HG02571 (cell line): ENCODE data around the gene OAT.
A peak's percentile ranks its signal among the peaks of the same experiment; 100 is the strongest.

Source experiments
- ATAC-seq: cut with Tn5 transposase; IDR thresholded peaks from one replicate; pipeline ENCODE4 v1.9.1; 2021; ENCODE audit warnings: mild to moderate bottlenecking, moderate library complexity; ENCODE audit not compliant: unreplicated experiment

Gene OAT

DNA sequence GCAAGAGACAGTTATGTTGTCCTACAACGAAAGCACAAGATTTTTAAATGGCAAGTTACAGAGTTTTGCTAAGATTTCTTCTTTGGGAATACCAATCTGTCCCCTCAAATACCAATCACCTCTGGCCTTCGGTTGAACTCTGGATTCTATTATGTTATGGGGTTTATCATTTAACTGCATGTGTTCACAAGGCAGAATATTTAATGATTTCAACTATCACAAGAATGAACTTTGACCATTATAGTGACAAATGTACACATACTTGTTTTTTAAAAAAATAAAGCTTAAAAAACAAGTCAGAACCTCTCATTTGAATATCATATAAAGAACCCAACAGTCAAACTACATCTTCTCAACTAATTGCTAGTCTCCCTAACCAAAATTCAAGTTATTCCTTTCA lies 11.3 kb downstream of the OAT start:
- ATAC-seq, result no peak

DNA sequence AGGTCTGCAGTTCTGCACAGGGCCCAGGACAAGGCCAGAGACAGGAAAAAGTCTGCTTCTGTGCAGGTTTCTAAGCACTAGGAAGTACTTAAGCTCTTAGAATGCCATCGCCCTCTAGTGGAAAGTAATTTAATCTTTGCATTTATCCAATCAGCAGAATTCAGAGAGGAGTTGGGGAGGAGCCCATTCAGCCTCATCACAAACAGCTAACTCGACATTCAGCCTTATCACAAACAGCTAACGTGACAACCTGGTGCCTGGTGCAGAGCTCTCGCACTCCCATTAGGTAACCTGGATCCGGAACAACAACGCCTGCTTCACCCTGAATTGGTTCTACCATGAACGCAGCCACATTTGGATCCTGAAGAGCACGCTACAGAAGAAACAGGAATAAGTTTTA lies 15.2 kb downstream of the OAT start:
- ATAC-seq, result no peak

- ATAC-seq, result no peak
Measured at GRCh38 chr10:124402273-124402672, 16.4 kb downstream of the OAT start.

GRCh38 chr10:124401633-124402032 lies 17.1 kb downstream of the OAT start:
- no peak for ATAC-seq

GRCh38 chr10:124394583-124394982 lies 24.1 kb downstream of the OAT start:
- ATAC-seq, result no peak

DNA sequence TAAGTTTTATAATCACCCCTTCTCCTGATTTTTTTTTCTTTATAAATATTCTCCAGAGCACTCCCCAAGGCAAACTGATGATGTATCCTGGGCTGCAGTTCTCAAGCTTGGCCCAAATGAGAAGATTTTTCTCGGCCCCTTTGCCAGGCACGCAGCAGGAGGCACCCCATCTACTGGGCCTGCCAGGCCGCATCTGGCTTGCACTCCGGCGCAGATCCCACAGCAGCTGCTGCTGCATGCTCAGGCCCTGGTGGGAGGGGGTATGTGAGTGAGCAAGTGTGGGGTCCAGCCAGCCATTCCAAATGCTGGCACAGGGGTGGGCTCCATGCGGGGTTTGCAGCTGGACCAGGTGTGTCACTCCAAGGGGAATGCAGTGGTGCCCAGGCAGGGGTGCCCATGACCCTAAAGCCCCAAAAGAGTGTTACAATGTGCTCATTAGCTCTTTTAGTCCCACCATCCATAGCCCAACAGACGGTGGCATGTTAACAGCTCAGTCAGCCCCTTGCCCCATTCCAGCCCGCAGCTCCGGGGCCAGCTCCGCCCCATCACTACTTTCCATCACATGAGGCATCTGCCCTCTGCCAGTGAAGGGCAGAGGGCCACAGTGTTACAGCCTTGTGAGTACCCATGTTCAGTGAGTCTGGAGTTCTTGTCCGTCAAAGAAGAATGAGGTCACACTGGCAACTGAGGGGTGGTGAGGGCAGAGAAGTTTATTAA lies 25.9 kb downstream of the OAT start:
- ATAC-seq, result no peak

DNA sequence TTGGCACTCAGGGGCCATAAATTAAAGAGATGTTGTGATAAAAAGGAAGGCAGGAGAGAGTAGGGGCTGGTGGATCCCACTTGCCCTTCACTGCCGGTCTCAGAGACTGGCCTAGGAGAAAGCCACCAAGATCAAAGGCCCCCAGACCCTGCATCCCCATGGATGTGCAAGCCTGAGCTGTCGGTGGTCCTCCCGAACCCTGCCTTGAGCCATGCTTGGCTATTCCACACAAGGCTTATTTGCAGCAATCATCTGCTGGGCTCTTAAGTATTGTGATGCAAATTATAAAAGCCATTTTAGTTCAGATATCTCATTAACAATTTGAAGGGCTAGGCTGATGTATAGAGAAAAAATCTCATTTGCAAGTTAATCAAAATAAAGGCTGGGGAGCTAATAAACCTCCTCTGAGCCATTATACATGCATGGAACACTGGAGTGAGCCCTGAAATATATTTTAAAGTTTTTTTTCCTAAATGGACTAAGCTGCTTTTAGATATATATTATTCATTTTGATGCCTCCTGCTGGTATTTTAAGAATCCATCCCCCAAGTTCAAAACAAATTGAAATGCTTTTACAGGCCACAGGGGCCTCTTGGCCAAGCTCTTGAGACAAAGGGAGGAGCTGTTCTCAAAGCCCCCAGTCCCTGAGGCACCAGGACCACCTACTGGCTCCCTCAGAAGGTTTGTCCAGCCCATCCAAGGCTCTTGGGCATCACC lies 28.1 kb downstream of the OAT start:
- ATAC-seq, result no peak

DNA sequence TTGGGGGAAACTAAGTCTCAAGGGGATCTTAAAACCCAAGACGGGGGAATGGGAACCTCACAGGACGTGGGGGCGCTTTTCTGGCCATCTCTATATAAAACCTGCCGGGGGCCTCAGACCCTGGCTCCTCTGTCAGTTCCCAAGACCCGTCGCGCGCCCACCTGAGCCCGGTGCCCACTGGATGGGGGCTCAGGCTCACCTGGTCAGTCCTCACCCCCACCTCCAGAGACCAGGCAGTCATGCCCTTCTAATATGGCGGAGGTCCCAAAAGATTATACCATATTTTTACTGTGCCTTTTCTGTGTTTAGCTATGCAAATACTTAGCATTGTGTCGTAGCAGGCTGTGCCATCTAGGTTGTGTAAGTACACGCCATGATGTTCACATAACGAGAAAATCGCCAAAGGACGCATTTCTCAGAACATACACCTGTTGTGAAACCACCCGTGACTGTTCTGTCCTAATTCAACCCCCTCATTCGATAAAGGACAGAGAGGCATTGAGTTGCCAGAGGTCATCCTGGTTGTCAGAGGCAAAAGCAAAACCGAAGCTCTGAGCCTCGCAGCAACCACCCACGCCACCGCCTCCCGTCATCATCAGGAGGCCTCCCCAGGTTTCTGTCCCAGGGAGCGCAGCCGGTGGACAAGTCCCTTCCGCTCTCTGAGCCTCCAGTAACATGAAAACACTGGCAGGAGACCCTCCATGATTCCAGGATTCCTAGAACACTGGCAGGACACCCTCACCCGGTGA lies 28.9 kb downstream of the OAT start:
- no peak for ATAC-seq

DNA sequence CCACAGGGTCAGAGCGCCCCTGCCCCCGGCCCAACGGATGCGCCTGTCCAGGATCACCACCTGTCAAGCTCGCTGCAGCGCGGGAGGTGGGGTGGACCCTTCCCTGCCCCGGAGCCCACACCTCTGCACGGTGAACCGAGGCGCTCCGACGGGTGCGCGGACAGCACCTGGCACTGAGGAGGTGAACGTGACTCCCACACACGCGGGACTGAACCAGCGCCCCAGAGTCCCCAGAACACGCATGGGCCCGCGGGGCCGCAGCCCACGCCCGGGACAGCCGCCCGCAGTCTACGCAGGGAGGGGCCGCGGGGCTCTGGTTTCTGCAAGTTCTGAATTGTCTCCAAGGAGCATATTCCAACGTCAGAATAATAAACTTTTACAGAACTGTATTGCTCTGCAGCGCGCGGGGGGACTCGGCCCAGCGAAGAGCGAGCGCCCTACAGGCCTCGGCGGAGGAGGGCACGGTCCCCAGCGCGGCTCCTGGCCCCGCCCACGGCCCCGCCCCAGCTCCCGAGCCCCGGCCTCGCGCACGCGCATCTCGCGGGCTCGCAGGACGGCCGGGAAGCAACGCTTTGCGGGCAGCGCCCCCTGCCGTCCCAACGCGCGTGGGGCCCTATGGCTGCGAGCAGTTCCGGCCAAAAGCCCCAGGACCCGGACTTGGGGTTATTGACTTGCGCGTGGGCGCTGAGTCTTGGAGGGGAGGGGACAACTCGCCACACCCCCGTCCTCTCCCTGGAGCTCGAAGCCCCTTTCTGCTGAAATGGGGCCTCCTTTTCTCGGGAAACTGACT lies 29.7 kb downstream of the OAT start:
- ATAC-seq, result peak; percentile 70

- no peak for ATAC-seq
Measured at GRCh38 chr10:124388476-124388822, 30.3 kb downstream of the OAT start.

DNA sequence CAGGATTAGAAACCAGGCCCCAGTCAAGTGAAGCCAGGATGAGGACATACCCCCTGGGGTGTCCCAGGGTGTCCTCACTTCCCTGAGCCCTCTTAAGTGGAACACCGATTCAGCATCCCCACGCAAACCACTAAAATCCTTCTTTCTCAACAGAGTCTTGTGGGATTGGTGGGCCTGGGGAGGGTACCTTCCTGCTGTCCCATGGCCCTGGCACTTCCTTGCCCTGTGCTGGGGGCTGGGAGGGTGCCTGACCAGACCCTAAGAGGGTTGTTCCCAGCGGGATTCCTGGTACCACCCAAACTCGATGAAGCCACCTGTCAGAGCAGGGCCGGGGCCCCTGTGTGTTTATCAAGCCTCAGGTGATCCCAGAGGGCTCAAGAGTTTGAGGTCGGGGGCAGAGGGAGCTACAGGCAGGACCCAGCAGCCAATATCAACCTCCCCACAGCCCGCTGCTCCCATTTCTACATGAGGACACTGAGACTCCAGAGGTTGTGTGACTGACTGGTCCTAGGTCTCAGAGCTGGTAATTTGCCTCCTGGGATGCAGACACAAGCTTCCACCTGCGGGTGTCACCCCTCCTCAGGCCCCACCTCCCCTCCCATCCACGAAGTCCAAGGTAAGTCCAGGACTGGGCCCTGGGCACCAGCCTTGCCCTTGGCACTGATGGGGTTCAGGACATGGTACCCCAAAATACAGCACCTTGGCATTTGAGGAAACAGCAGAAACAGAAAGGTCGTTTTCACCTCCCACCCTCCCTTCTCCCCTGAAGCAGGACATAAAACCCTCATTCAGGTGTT lies 31.4 kb downstream of the OAT start:
- no peak for ATAC-seq

DNA sequence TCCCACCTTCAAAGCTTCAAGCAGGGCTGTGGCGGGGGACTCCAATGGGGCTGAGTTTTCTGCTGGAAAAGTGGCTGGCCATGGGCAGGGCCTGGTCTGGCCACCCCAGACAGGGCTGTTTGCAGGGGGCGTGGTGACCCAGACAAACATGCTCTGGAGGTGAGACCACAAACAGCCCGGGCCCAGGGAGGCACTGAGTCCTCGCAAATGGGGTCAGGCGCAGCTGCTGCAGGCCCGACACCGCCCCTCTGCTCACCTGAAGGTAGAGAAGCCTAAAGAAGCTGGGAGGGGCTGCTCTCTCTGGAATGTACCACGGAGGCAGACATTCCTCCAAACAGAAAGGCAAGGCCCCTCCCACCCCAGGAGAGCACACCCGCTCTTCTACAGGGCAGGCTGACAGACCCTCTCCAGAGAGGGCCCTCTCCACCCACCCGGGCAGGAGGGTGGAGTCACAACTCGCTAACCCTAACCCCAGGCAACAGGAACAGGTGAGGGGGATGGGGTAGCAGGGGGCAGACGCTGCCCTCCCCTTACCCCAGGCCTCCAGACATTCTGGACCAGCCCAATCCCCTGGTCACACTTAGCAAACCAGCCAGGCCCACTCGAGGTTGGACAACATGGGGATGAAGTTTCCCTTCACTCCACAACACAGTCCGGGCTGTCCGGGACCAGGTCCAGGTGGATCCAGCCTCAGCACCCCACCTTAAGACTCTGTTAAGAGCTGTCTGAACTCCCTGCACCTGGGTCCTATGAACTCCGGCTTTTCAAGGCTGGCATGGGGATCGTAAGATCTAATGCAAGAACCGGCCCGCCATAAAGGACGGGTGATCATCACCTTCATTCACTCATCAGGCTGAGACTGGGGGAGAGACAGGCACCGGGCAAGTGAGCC lies 32.3 kb downstream of the OAT start:
- no peak for ATAC-seq

GRCh38 chr10:124385627-124386185 lies 33.0 kb downstream of the OAT start:
- no peak for ATAC-seq

DNA sequence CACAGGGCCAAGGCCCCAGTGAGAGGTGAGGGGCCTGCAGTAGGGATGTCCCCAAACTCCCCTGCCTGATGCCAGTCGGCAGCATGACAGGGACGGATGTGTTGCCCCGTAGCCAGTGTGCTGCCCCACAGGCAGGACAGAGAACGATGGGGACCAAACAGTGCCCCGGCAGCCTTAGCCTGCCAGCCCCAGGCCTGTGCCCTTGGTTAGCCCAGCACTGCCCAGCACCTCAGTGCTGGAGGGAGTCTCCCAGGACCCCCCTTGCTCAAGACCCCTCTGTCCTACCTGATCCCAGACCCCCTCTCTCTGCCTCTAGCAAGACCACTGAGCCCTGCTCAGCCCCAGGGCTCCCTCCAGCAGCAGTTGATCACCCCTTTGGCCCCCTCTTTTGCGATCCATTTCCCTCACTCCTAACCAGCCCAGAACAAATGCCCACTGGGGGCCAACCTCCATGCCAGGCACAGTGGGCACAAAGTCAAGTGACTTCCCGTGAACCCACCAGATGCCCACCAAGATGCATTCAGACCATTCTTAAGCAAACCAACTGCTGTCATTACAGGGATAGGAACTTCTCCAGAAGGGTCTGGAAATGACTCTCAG lies 34.0 kb downstream of the OAT start:
- no peak for ATAC-seq

DNA sequence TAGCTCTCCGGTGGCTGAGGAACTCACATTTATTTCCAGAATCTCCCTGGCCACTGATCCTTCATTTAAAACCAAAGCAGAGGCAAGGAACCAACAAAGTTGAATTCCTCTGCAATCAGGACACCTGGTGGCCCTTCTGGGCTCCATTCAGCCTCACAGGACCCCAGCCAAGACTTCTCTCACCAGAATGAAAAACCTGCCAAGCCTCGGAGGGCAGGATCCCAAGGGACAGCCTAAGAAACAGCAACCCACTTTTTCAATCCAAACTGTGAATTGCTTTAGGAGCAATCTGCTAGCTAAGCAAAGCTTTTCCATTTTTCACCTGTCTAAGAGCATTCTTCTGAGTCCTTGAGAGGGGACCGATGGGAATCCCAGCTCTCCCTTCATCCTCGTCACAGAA lies 34.6 kb downstream of the OAT start:
- no peak for ATAC-seq

GRCh38 chr10:124383496-124383895 lies 35.2 kb downstream of the OAT start:
- ATAC-seq, result no peak

DNA sequence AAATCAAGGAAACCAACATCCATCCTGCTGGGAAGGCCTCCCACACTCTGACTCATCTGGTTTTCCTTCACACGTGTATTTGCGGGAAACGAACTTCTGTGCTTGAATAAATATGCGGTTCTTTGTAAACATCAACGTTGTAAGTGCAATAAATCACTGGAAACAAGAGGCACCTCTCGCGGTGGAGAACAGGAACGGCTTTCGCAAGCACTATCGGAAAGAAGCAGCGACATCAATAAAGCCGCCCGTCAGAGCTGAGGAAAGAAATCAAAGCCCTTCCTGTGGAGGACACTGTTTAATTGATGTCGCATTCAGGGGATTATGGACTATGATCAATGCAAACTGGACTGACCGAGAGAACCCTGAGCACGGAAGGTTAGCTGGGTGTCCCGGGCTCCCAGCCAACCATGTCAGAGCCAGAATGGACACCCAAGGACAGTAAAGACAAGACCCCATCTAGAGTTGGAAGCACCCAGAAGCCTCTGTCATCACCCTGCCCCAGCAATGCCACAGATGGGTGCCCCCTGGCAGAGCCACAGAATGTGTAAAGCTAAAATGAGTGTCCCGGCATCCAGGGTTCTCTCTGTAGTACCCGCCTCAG lies 37.6 kb downstream of the OAT start:
- ATAC-seq, result no peak

DNA sequence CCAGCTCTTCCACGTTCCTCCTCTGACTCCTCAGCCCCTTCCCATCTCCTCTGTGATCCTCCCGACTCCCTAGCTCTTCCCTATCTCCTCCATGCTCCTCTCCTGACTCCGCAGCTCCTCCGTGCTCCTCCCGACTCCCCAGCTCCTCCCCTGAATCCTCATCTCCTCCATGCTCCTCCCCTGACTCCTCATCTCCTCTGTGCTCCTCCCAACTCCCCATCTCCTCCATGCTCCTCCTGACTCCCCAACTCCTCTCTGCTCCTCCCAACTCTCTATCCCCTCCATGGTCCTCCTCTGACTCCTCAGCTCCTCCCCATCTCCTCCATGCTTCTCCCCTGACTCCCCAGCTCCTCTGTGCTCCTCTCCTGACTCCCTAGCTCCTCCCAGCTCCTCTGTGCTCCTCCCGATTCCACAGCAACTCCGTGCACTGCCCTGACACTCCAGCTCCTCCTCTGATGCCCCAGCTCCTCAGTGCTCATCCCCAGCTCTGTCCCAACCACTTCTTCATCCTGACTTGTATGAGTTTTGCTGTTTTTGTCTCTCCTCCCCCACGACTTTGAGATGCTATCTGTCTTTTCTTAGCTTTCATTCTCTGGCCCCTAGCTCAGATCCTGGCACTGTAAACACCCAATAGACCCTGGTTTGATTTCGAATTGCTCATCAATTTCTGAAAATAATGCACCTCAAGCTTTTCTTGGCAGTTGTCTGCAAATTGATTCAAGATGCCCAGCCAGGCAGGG lies 38.3 kb downstream of the OAT start:
- no peak for ATAC-seq
